ENCODE measurements around the gene ADCY3. TPM values are rescaled to one million over a fixed set of nuclear protein-coding genes. Genes with fewer than 3 reads are reported as not detected.

The ADCY3 gene
- total and polyA plus RNA-seq, 2 of the 4 experiments (the other 2 are of a cell fraction) = 17.4 to 46.1 TPM

GRCh38 chr2:24912986-24913385 lies 7.1 kb downstream of the ADCY3 start:
- Histone ChIP-seq H2BK15ac (ENCODE audit: low read depth, low read length) (no peak overlapping the region), H2AK9ac (replicated peaks; ENCODE audit: low read depth, low read length, poor library complexity) (no peak overlapping the region), H3K36me3 (ENCODE audit: control insufficient read depth, insufficient read depth, low read length) (peaks cover 11% of the 10 kb centered on the region; the same call in 1 of the 2 replicates), H4K8ac (ENCODE audit: low read depth in 2 of 2, low read length in 2 of 2) (0 out of 4 replicates have a peak overlapping the region, but pooled peaks of 1 of the 2 experiments have one; percentile 10), H3K4me2 (ENCODE audit: low read depth, low read length) (peak overlapping the region; percentile 13; the same call in 1 of the 2 replicates), H3K23ac (ENCODE audit: low read depth, low read length) (no peak overlapping the region), H3K9me1 (ENCODE audit: insufficient read depth, low read length) (peaks cover 18% of the 10 kb centered on the region), H3K27me3 (ENCODE audit: control insufficient read depth, insufficient read depth, low read length) (no peaks in the 10 kb centered on the region), H4K20me1 (ENCODE audit: insufficient read depth, low read length) (peaks cover 22% of the 10 kb centered on the region), H4K91ac (ENCODE audit: insufficient read depth, low read depth, low read length) (no peak overlapping the region), H3K4me1 (ENCODE audit: control insufficient read depth, insufficient read depth, low read length) (peaks cover 24% of the 10 kb centered on the region), H3K18ac (ENCODE audit: low read depth, low read length) (no peak overlapping the region; the same call in 1 of the 2 replicates), H4K5ac (ENCODE audit: low read depth, low read length) (no peak overlapping the region; the same call in 1 of the 2 replicates), H2AK5ac (ENCODE audit: low read depth, low read length) (0 out of 2 replicates have a peak overlapping the region, but pooled peaks have one; percentile 28), H2BK5ac (ENCODE audit: low read depth, low read length, poor library complexity, severe bottlenecking) (no peak overlapping the region), H3K79me1 (ENCODE audit: low read depth in 1 of 2, low read length in 2 of 2) (peaks cover 13 to 66% of the 10 kb centered on the region in 2 experiments; a peak in 3 of 4 replicates), H3K9me3 (ENCODE audit: control insufficient read depth, insufficient read depth, low read length) (peaks cover 5% of the 10 kb centered on the region), H3K27ac (ENCODE audit: insufficient read depth, low read length) (peak overlapping the region; percentile 49; the same call in 1 of the 2 replicates), H2BK20ac (ENCODE audit: low read depth, low read length) (no peak overlapping the region), H2BK120ac (ENCODE audit: low read depth, low read length) (no peak overlapping the region), H2AFZ (replicated peaks; ENCODE audit: low read length, poor library complexity) (peak overlapping the region; percentile 25), H3K9ac (ENCODE audit: low read depth, low read length) (no peak overlapping the region), H3K4ac (ENCODE audit: low read depth, low read length) (peak overlapping the region; percentile 42), H3K14ac (replicated peaks; ENCODE audit: low read depth, low read length) (no peak overlapping the region), H3K56ac (ENCODE audit: extremely low read depth, insufficient read depth, low read length) (no peak overlapping the region), H3K4me3 (ENCODE audit: insufficient read depth, low read depth, low read length) (no peak overlapping the region)
- BruUV-seq (replicated peaks) = no TSS peak
- WGBS, 2 experiments (ENCODE audit: extremely low coverage in 2 of 2, insufficient read length in 1 of 2) = no CpG with 5 or more reads among the region's 10 CpGs
- ATAC-seq (ENCODE audit: low read depth) (peak; percentile 41), DNase-seq (no peak)
- CTCF ChIA-PET = no interaction called here
- dilution Hi-C loops (cut with HindIII; ENCODE audit: low sequenced_read_pairs, unreplicated experiment) (no loop called here), in situ Hi-C loops (cut with MboI; ENCODE audit: low sequenced_read_pairs) (no loop called here), intact Hi-C loops (cut with micrococcal nuclease) (no loop called here)
- TF ChIP-seq POLR2A (IDR thresholded peaks at IDR 0.05; ENCODE audit: low read depth, low read length) = no peak
- TF ChIP-seq CEBPB (IDR thresholded peaks at IDR 0.05; ENCODE audit: low read depth, low read length) = no peak
- TF ChIP-seq RAD21 (IDR thresholded peaks at IDR 0.05; ENCODE audit: low read length) = no peak
- no peak for TF ChIP-seq ELK1 (IDR thresholded peaks at IDR 0.05; ENCODE audit: borderline replicate concordance, low read depth, low read length)
- no peak for TF ChIP-seq USF2 (IDR thresholded peaks at IDR 0.05; ENCODE audit: low read depth, low read length)
- no peak for TF ChIP-seq RFX5 (IDR thresholded peaks at IDR 0.05; ENCODE audit: low read depth, low read length)
- TF ChIP-seq, protein P1, sequence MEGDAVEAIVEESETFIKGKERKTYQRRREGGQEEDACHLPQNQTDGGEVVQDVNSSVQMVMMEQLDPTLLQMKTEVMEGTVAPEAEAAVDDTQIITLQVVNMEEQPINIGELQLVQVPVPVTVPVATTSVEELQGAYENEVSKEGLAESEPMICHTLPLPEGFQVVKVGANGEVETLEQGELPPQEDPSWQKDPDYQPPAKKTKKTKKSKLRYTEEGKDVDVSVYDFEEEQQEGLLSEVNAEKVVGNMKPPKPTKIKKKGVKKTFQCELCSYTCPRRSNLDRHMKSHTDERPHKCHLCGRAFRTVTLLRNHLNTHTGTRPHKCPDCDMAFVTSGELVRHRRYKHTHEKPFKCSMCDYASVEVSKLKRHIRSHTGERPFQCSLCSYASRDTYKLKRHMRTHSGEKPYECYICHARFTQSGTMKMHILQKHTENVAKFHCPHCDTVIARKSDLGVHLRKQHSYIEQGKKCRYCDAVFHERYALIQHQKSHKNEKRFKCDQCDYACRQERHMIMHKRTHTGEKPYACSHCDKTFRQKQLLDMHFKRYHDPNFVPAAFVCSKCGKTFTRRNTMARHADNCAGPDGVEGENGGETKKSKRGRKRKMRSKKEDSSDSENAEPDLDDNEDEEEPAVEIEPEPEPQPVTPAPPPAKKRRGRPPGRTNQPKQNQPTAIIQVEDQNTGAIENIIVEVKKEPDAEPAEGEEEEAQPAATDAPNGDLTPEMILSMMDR (conservative IDR thresholded peaks at IDR 0.05; ENCODE audit: low read depth, low read length) = no peak
- no peak for TF ChIP-seq CHD1 (IDR thresholded peaks at IDR 0.05; ENCODE audit: low read depth, low read length)
- TF ChIP-seq SMC3 (IDR thresholded peaks at IDR 0.05; ENCODE audit: low read depth, low read length) = no peak
- TF ChIP-seq RCOR1 (IDR thresholded peaks at IDR 0.05; ENCODE audit: insufficient replicate concordance, low read length) = no peak
- no peak for TF ChIP-seq MAZ (IDR thresholded peaks at IDR 0.05; ENCODE audit: borderline replicate concordance, low read depth, low read length)
- TF ChIP-seq BHLHE40 (IDR thresholded peaks at IDR 0.05; ENCODE audit: low read depth, low read length) = no peak
- no peak for TF ChIP-seq MAFK (IDR thresholded peaks at IDR 0.05; ENCODE audit: low read depth, low read length)
- TF ChIP-seq NFE2L2 (IDR thresholded peaks at IDR 0.05; ENCODE audit: low read depth, low read length) = no peak
- TF ChIP-seq MXI1 (IDR thresholded peaks at IDR 0.05; ENCODE audit: borderline replicate concordance, low read depth, low read length) = no peak
- TF ChIP-seq FOS (IDR thresholded peaks at IDR 0.05; ENCODE audit: low read depth, low read length) = no peak
- POLR2A ChIA-PET (ENCODE audit: unreplicated experiment) = no interaction called here

Measured in IMR-90 (cell line).